Loucy (cell line): ENCODE data around the gene PALLD.

Experiments used
- H2AFZ ChIP-seq: fragments of 200-600 bp; sonication (generic); 2 replicates; pipeline ENCODE4 v1.6.0; 2016; ENCODE audit warnings: antibody characterized with exemption, mild to moderate bottlenecking, low read length, moderate library complexity
- H3F3A ChIP-seq: fragments of 200-600 bp; 2 replicates; pipeline ENCODE4 v1.6.0; 2016; ENCODE audit warnings: antibody characterized with exemption, low read depth, mild to moderate bottlenecking
- H3K27me3 ChIP-seq: fragments of 200-600 bp; sonication (generic); 2 replicates; pipeline ENCODE4 v1.6.1; 2014; ENCODE audit warnings: low read length, mild to moderate bottlenecking; ENCODE audit not compliant: insufficient read depth, poor library complexity, severe bottlenecking
- H3K36me3 ChIP-seq: fragments of 200-600 bp; sonication (generic); 2 replicates; pipeline ENCODE4 v1.6.1; 2016; ENCODE audit warnings: low read length; ENCODE audit not compliant: insufficient read depth
- H3K4me1 ChIP-seq: fragments of 200-600 bp; sonication (generic); 2 replicates; pipeline ENCODE4 v1.5.1; 2014; ENCODE audit warnings: low read length, mild to moderate bottlenecking; ENCODE audit not compliant: insufficient read depth, poor library complexity, severe bottlenecking
- H3K4me2 ChIP-seq: fragments of 200-600 bp; sonication (generic); 2 replicates; pipeline ENCODE4 v1.6.0; 2014; ENCODE audit warnings: antibody characterized with exemption, low read length, low read depth, mild to moderate bottlenecking; ENCODE audit not compliant: poor library complexity, severe bottlenecking
- H3K4me3 ChIP-seq: fragments of 200-600 bp; sonication (generic); 2 replicates; pipeline ENCODE4 v1.5.1; 2014; ENCODE audit warnings: low read length, mild to moderate bottlenecking, mixed read lengths; ENCODE audit not compliant: poor library complexity, severe bottlenecking
- H3K79me2 ChIP-seq: fragments of 200-600 bp; sonication (generic); 2 replicates; pipeline ENCODE4 v1.6.1; 2014; ENCODE audit warnings: low read length; ENCODE audit not compliant: insufficient read depth
- H3K9ac ChIP-seq: fragments of 200-600 bp; sonication (generic); 2 replicates; pipeline ENCODE4 v1.6.0; 2014; ENCODE audit warnings: mild to moderate bottlenecking, low read depth, low read length, moderate library complexity; ENCODE audit not compliant: poor library complexity, severe bottlenecking
- H3K9me2 ChIP-seq: fragments of 200-600 bp; sonication (generic); replicated peaks from 2 replicates; pipeline ENCODE4 v1.6.1; 2016; ENCODE audit warnings: low read depth, low read length, mixed read lengths
- H3K9me3 ChIP-seq: fragments of 200-600 bp; sonication (generic); 2 replicates; pipeline ENCODE4 v1.6.1; 2014; ENCODE audit warnings: mild to moderate bottlenecking, antibody characterized with exemption, low read length, low read depth; ENCODE audit not compliant: insufficient read depth
- H4K20me1 ChIP-seq: fragments of 200-600 bp; sonication (generic); 2 replicates; pipeline ENCODE4 v1.6.0; 2014; ENCODE audit warnings: antibody characterized with exemption, low read length, mild to moderate bottlenecking; ENCODE audit not compliant: insufficient read depth, poor library complexity, severe bottlenecking
- EZH2phosphoT487 ChIP-seq: fragments of 200-600 bp; IDR thresholded peaks from 2 replicates; pipeline ENCODE4 v1.6.1; 2018; ENCODE audit warnings: antibody characterized with exemption, mild to moderate bottlenecking, moderate library complexity, borderline replicate concordance
- TF ChIP-seq, protein P1 (sequence below): fragments of 200-600 bp; sonication (generic); conservative IDR thresholded peaks from 2 replicates; pipeline ENCODE4 v1.5.1; 2014; ENCODE audit warnings: mild to moderate bottlenecking, antibody characterized with exemption, low read length

Gene PALLD

DNA sequence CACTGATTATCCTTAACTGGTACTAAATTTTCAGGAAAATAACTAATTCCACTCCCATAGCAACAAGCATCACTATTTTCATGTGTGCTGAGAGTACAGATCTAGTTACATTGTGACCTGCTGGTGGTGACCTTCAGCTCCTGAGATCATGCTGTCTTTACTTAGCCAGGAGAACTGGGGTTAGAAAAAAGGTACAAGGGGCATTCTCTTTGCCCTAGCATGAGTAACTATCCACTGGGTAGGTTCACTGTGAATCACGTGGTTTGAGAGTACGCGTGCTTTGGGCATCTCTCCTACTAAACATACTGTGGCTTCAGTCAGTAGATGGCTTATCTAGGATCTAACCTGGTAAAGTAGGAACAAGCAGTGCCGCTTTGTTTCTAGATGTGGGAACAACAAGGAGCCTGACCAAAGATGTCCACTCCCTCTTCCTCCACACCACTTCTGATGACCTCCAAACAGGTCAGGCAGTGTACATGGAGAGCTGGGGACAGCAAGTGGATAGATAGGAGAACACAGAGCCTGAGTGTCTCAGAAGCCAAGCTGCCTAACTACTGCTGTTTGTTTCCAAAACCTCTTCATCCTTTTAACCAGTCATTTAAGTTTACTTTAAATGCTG, 423.0 kb downstream of the PALLD start:
- TF ChIP-seq, protein P1, sequence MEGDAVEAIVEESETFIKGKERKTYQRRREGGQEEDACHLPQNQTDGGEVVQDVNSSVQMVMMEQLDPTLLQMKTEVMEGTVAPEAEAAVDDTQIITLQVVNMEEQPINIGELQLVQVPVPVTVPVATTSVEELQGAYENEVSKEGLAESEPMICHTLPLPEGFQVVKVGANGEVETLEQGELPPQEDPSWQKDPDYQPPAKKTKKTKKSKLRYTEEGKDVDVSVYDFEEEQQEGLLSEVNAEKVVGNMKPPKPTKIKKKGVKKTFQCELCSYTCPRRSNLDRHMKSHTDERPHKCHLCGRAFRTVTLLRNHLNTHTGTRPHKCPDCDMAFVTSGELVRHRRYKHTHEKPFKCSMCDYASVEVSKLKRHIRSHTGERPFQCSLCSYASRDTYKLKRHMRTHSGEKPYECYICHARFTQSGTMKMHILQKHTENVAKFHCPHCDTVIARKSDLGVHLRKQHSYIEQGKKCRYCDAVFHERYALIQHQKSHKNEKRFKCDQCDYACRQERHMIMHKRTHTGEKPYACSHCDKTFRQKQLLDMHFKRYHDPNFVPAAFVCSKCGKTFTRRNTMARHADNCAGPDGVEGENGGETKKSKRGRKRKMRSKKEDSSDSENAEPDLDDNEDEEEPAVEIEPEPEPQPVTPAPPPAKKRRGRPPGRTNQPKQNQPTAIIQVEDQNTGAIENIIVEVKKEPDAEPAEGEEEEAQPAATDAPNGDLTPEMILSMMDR = no peak
- TF ChIP-seq EZH2phosphoT487 = no peak
- H3K79me2 ChIP-seq = no peaks in the 10 kb centered on the region
- no peak overlapping the region for H3K4me3 ChIP-seq
- no peak overlapping the region for H2AFZ ChIP-seq
- peaks cover 40% of the 10 kb centered on the region; the same call in 1 of the 2 replicates for H3K36me3 ChIP-seq
- no peaks in the 10 kb centered on the region for H3K4me1 ChIP-seq
- no peaks in the 10 kb centered on the region for H3K9me3 ChIP-seq
- no peaks in the 10 kb centered on the region for H3K9me2 ChIP-seq
- H4K20me1 ChIP-seq = no peaks in the 10 kb centered on the region
- no peaks in the 10 kb centered on the region for H3K27me3 ChIP-seq
- no peak overlapping the region for H3K4me2 ChIP-seq
- no peak overlapping the region for H3K9ac ChIP-seq
- no peaks in the 10 kb centered on the region for H3F3A ChIP-seq

DNA sequence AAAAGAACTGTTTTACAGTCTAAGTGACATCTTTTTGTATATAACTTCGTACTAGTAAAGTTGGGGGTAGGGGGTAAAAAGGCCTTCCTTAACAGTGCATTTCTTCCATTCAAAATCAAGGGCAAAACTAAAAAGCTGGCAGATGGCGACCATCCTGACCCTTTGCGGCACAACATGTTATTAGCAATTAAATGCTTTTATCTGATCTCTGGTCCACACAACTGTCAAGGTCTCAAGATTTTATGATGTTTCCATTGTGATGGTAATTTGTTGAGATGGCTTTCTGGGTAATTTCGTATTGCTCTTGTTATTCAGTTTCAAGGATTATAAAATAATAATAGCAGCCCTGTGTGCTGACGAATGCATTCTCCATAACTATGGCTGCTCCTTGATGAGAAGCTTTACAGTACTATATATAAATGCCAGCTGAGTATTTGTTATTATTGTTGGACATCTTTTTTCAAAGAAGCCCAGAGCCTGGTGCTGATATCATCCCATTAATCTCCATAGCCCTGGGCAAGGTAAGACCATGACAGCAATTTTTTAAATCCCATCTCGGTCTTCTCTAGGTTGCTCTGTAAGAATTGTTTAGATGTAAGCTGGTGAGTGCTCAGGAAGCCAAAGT, 423.7 kb downstream of the PALLD start:
- Histone ChIP-seq H3K27me3 (no peaks in the 10 kb centered on the region), H3K4me3 (no peak overlapping the region), H3K79me2 (no peaks in the 10 kb centered on the region), H3K4me1 (no peaks in the 10 kb centered on the region), H2AFZ (no peak overlapping the region), H3K36me3 (peaks cover 44% of the 10 kb centered on the region), H4K20me1 (no peaks in the 10 kb centered on the region), H3F3A (no peaks in the 10 kb centered on the region), H3K9me2 (no peaks in the 10 kb centered on the region), H3K4me2 (no peak overlapping the region), H3K9ac (no peak overlapping the region), H3K9me3 (no peaks in the 10 kb centered on the region)
- TF ChIP-seq, protein P1 = no peak
- no peak for TF ChIP-seq EZH2phosphoT487

DNA sequence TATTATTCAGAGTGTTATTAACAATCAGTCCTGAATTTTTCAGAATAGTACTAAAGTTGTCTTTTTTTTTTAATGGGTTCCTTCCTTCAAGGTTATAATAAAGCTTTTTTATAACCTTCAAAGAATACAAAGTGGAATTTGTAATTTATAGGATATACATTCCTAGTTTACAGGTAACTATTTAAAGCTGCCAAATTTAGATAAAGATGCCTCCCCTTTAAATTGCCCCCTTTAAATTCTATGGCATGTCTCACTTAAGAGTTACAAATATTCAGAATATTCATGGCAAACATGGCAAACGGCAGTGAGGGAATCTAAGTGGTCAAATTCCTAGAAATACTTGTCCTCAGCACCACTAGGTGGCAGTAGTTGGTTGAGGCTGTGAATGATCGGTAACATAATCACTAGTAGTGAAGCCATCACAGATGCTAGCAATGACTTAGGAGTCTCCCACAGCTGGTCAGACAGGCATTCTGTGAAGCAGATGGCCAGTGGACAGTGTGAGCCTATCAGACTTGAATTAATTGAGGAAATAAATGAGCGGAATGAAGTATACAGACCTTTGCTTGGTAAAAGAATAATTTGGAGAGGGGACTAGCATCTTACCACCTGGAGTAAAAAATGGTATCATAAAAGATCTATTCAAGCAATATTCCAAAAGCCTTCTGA, 426.8 kb downstream of the PALLD start:
- Histone ChIP-seq H3K9me2 (no peaks in the 10 kb centered on the region), H3F3A (no peaks in the 10 kb centered on the region), H3K36me3 (peaks cover 70% of the 10 kb centered on the region)

More for the DNA sequence above, 426.8 kb downstream of the PALLD start:
- no peaks in the 10 kb centered on the region for H4K20me1 ChIP-seq
- H3K79me2 ChIP-seq = no peaks in the 10 kb centered on the region
- no peaks in the 10 kb centered on the region for H3K9me3 ChIP-seq
- no peak overlapping the region for H3K4me3 ChIP-seq
- H3K4me1 ChIP-seq = no peaks in the 10 kb centered on the region
- no peak overlapping the region for H3K4me2 ChIP-seq
- TF ChIP-seq EZH2phosphoT487 = no peak
- TF ChIP-seq, protein P1 = peak; percentile 91
- no peaks in the 10 kb centered on the region for H3K27me3 ChIP-seq
- H2AFZ ChIP-seq = no peak overlapping the region
- no peak overlapping the region for H3K9ac ChIP-seq
